CD4-positive, alpha-beta T cell treated with Interleukin-17A for 1 hour (primary cell): ENCODE data around the gene MAP3K15.

ENCODE experiments used
- DNase-seq: peaks from one replicate; pipeline ENCODE4 v3.0.0-alpha.2; 2020

Gene MAP3K15, protein sequence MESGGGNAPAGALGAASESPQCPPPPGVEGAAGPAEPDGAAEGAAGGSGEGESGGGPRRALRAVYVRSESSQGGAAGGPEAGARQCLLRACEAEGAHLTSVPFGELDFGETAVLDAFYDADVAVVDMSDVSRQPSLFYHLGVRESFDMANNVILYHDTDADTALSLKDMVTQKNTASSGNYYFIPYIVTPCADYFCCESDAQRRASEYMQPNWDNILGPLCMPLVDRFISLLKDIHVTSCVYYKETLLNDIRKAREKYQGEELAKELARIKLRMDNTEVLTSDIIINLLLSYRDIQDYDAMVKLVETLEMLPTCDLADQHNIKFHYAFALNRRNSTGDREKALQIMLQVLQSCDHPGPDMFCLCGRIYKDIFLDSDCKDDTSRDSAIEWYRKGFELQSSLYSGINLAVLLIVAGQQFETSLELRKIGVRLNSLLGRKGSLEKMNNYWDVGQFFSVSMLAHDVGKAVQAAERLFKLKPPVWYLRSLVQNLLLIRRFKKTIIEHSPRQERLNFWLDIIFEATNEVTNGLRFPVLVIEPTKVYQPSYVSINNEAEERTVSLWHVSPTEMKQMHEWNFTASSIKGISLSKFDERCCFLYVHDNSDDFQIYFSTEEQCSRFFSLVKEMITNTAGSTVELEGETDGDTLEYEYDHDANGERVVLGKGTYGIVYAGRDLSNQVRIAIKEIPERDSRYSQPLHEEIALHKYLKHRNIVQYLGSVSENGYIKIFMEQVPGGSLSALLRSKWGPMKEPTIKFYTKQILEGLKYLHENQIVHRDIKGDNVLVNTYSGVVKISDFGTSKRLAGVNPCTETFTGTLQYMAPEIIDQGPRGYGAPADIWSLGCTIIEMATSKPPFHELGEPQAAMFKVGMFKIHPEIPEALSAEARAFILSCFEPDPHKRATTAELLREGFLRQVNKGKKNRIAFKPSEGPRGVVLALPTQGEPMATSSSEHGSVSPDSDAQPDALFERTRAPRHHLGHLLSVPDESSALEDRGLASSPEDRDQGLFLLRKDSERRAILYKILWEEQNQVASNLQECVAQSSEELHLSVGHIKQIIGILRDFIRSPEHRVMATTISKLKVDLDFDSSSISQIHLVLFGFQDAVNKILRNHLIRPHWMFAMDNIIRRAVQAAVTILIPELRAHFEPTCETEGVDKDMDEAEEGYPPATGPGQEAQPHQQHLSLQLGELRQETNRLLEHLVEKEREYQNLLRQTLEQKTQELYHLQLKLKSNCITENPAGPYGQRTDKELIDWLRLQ (N-terminal part only)

DNA sequence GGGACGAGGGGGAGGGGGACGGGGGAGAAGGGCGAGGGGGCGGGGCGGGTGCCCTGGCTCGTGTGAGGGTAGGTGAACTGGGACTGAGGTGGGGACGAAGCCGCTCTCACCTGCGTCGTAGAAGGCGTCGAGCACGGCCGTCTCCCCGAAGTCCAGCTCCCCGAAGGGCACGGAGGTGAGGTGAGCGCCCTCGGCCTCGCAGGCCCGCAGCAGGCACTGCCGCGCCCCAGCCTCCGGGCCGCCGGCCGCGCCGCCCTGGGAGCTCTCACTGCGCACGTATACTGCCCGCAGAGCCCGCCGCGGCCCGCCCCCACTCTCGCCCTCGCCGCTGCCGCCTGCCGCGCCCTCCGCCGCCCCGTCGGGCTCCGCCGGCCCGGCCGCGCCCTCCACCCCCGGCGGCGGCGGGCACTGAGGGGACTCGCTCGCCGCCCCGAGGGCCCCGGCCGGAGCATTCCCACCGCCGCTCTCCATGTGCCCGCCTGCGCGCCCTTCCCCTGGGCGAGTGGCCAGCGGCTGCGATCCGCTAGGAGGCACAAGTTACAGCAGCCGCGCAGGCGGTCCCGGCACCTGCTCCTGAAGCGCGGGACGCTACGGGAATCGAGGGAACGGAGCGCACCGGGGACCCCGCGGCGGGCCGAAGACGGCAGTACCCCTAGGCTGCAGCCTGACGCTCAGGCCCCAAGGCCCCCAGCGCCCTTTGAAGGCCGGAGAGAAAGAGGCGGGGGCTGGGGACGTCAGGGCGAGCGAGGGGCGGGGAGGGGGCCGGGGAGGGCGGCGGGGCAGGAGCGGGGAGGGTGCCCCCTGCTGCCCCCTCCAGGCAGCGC, at the start of gene MAP3K15:
Gene MAP3K15 (minus strand): TSS at position 718 of the 824 bp plus-strand sequence. CDS start 247 bp downstream, at position 471.
- DNase-seq, result no peak

DNA sequence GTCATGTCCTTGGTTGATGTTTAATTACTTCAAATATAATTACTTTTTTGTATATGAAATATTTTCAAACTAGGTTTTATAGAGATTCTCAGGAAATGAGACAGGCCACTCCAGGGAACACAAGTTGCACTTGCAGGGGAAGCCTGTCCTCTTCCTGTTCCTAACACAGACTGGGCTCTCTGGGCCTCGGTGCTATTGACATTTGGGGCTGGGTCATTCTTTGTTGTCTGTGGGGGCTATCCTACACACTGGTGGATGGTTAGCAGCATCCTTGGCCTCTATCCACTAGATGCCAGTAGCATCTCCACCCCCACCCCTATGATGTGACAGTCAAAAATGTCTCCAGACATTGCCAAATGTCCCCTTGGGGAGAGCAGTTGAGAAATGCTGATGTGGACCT, 49.3 kb upstream of the MAP3K15 start:
- no peak for DNase-seq

DNA sequence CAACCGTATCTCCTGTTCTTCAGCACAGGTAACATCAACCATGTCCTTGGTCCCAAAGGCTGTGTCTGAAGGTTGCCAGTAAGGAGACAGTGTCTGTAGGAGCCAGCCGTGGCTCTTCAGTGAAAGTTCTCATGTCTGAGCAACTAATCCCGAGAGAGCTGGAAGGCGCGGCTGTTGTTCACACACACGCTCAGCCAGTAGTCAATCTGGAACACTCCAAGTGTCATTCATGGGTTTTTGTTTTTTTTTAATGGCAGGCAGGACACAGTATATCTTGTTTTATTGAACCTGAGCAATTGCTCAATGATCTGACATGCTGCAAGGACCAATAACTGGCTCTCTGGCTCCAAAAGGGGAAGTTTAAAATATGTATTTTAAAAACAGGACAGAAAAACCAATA, 48.4 kb upstream of the MAP3K15 start:
- no peak for DNase-seq

DNA sequence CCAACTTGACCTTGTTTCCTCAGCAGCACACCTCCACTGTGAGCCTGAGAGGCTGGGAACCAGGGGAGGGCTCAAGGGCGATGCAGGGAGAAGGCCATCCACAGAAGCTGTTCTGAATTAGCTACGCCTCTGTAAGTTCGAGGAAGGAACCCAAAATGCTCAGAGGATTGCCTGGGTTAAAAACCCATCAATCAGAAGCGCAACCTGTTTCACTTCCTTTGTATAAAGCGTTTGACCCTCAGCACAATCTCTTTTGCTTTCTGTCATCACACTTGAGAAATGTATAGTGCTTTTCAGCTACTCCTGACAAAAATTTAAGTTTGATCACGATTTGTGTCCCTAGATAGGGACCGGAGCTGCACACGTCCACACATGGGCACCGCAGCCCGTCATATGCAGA, 48.0 kb upstream of the MAP3K15 start:
- DNase-seq, result no peak

DNA sequence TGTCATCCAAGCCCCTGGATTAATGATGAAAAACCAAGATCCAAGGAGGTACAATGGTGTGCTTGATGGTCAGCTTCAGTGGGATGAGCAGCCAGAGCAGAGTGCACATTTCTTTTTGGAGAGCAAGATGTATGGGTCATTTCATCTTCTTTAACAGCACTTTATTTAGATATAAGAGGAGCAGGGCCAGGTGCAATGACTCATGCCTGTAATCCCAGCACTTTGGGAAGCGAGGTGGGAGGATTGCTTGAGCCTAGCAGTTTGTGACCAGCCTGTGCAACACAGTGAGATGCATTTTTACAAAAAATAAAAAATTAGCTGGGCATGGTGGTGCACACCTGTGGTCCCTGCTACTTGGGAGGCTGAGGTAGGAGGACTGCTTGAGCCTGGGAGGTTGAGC, 45.3 kb upstream of the MAP3K15 start:
- no peak for DNase-seq

DNA sequence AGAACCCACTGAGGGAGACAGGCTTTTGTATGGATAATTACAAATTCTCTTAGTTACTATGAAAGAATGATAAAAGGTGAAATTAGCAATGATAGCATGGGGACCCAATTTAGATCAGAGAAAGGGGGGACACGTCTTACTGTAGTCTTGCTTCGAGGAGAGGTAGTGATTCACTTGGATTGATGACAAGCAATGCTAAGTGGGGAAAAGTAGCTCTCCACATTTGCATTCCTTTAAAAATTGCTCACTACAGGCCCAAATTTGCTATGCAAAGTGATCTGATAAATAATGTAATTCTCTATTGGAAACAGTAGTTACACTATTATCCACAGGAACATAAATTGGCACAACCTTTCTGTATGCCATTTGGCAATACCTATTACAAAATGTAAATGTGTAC, 42.5 kb upstream of the MAP3K15 start:
- DNase-seq, result no peak

DNA sequence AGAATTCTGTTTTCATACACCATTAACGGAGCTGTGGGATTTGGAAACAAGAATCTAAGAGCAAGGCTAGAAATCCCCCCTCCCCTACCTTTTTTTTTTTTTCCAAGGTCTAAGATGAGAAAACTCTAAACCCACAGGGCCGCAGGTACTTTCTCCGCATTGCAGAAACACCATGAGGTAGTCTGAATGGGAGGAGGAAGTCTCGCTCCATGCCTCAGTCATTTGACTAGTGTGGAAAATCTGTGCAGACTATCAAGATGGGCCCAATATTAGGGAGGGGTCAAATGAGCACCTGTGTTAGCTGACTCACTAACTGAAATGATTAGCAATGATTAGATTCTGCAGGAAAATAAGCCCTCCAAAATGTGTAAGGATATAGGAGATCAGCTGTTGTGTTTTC, 40.9 kb upstream of the MAP3K15 start:
- DNase-seq, result no peak

DNA sequence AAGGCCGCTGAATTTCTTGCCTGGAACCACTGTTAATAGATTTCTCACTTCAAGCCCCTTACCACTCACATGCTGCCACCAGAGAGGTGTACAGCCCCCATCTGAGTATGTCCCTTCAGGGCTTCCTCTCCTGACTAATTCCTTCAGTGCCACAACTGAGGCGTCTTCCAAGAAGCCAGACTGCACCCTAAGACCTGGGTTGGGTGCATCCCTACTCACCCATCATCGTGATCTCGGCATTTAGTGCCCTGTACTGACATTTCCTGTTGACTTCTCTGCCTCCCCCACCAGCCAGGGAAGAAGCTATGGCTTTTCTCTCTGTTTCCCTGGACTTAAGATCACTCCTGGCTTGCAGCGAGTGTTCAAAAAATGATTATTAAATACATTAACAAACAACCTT, 40.4 kb upstream of the MAP3K15 start:
- DNase-seq, result no peak

DNA sequence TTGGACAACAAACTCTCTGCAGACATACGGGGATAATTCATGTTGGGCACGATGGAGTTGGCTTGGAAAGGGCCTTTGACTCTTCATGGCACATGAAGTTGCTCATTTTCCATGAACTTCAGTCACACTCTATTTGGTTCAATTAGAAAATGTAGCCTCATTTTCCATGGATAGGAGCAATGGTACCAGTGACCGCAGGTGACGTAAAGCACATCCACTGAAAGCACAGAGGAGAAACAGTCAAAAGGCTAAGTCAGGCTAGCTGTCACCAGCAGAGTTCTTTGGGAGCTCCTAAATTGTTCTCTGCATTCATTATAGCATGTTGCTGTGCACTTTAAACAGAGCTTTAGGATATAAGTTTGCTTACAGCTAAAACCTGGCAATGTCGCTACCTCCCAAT, 39.9 kb upstream of the MAP3K15 start:
- no peak for DNase-seq

DNA sequence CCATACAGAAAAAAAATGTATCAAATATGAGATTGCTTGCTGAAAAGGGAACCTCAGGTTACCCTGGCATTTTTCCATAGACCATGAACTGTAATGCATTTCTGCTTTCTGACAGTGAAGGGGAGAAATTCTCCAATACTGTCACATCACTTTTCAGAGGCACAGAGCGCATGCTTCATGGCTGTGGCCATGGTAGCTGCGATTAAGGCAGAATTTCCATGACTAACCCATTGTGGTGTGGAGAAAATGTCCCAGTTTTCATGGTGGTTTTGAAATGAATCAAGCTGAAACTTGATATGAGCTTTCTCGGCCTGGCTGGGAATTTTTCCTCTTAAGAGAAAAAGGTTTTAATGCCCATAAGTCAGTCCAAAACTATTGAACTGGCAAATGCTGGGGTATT, 39.5 kb upstream of the MAP3K15 start:
- no peak for DNase-seq

DNA sequence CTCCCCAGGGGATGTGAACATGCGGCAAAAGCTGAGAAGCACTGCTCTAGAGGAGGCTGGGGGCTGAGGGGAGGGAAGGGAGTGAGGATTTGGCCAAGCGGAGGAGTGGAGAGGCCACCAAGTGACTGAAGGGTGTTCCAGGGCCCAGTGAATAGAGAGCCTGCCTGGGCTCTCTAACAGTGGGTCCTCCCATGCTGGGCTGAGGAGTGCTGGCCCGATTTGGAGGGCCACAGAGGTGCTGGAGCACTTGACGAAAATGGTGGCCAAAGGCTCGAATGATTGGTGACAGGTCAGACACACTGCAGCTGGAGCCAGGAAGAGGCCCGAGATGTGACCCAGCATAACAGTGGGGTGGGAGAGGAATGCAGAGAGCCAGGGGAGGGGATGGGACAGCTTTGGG, 37.5 kb upstream of the MAP3K15 start:
- no peak for DNase-seq

DNA sequence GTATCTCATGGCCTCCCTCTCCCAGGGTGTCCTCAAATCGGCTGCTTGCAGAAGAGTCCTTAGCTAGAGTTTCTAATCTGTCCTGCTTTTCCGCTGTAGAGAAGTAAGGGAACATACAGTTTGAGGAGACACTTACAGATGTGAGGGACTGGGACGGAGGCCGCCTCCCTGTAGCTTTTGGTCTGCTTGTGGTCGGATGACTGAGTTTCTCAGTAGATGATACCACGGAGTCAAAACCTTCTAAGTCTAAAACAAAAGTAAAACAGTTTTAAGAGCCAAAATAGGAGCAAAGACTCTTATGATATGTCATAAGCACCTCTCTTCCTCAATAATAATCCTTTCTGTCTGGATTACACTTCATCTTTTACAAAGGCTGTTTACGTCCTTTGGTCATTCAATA, 34.5 kb upstream of the MAP3K15 start:
- DNase-seq, result no peak

DNA sequence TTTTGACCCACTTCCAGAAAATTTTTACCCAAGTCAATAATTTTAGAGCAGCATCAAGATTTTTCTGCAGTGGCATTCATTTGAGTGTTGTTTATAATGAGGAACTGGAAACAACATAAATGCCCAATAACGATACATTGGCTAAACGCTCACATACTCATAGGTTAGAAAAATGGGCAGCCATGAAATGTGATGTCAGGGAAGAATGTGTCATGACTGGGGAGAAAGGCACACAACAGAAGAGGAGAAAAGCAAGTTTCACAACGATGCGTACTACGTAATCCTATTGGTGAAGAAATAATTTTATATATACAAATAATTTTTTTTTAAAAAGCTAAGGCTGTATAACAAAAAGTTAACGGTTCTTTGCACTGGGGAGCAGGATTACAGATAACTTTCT, 33.6 kb upstream of the MAP3K15 start:
- no peak for DNase-seq

DNA sequence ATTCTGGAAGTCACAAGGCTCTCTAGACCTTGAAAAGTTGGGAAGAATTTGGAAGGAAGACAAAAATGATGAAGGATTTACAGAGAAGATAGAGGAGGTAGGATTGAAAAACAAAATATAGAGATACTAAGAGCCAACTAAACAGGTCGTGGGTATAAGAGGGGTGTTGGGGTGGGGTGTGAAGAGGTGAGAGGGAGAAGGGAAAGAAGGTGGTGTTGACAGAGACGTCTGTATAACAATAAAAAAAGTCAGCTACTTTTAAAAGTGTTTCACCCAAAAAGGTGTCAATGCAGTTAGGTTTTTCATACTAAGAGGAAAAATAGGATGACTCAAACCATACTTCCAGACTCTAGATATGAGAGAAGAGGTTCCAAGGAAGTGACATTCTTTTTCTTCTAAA, 33.0 kb upstream of the MAP3K15 start:
- DNase-seq, result no peak

DNA sequence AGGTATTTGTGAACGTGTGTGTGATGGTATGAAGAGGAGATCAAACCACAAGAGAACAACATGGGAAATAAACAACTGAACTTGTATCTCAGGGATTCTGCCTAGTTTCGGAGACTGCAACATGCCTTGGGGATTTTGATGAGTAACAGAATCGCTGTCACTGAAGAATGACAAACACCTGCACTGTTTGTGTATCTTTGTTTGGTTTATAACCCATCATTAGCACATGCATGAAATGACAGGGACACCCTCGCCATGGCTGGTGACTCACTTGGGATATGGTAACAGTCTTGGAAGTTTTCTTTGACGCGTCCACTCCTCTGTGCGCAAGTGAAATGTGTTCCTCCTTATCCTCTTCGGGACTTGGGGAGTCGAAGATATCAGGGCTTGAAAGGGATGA, 30.3 kb upstream of the MAP3K15 start:
- no peak for DNase-seq

DNA sequence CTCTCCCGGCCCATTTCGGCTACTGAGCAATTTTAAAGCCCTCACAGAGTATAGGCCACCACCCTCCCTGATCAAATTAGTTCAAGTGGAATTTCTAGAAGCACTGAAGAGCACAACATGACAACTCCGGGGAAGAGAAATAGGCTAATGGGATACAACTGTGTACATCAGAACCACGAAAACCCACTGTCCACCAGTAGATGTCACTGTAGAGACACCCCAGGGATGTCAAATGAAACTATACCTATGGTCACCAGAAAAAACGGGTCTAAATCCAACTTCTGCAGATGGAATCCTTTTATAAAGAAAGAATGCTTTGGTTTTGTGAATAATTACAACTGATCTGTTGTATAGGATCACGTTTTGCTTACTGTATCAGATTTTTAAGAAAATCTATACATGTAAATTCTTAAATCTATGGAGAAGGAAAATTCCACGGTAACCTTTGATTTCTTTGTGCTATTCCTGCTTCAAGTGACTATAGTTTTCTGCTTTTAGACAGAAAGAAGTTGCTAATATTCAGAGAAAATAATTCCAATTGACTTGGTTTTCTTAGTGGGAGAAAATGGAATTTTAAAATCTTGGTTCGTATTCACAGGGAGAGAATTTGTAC, 29.5 kb upstream of the MAP3K15 start:
- peak; percentile 59 for DNase-seq

DNA sequence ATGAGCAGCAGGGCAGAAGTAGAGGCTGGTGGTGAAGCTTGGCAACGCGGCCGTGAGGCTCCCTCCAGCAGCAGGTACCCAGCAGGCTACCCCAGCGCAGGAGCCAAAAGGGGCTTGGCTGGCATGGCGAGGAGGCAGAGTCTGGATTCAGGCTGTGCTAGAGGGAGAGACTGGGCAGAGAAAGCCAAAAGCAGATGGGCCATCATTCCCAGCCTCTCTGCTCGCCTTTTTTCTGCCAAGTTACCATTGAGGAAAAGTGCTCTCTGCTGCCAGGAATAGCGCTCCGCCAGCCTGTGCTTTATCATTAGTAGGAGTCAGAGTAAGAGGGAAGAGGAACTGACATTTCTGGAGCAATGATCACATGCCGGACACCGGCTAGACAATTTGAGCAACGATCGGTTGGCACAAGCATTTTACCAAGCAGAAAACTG, 28.7 kb upstream of the MAP3K15 start:
- no peak for DNase-seq

DNA sequence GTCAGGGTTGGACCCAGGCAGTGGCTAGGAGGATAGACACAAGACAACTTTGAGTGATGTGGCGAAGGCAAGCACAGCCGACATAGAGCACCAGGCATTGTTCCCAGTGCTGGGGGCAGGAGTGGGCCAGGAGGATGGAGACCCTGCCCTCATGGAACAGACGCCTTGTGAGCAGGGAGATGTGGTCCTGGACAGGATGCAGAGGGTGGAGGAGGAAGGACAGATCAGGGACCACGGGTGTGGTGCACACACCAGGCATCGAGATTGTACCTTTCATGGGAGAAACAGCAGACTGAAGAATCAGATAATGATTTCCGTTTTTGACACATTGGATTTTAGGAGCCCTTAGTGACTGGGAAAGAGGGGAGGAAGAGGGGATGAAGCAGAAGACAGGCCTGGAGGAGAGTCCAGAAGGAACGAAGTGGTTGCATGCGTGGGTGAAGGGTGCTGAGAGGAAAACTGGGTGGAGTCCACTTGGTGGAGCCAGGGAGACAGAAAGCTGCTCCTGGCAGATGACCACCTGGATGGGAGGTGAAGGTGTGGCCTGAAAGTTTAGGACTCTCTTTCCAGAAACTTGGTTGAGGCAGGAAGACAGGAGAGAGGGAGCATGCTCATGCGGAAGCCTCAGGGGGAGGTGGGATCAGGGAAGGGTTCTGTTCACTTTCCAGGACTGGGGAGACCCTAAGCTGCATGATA, 27.9 kb upstream of the MAP3K15 start:
- no peak for DNase-seq

DNA sequence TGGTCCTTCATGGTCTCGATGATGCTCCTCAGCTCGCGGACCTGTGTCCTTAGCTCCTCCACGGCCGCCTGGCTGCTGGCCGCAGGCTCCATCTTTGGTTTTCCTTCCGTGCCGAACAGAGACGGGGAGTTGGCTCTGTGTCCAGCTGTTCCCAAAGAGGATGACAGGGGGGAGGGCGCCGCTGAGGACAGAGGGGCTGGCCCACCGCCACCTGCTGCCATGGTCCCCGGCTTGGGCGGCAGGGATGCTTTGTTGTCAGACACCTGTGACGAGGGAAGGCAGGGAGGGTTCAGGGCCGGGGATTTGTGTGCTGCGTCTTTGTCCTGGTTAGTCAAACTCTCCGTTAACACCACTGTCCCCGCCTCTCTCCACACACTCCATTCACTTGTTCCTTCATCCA, 26.6 kb upstream of the MAP3K15 start:
- no peak for DNase-seq

DNA sequence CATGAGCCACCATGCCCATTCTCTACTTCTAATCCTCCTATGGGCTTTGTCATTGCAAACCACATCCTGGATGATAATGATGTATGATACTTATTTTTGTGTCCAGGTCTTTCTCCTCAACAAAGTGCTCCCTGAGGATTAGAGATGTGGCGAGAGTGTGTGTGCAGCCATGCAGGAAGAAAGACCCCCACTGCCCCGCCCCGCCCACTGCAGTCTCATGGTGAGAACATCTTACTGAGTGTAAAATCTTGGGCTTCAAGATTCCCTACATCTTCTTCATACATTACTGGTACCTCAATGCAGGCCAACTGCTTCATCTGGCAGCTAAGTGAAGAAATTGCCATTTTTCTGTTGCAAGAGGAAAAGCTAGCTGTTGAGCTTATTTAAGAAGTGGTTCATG, 25.9 kb upstream of the MAP3K15 start:
- no peak for DNase-seq

DNA sequence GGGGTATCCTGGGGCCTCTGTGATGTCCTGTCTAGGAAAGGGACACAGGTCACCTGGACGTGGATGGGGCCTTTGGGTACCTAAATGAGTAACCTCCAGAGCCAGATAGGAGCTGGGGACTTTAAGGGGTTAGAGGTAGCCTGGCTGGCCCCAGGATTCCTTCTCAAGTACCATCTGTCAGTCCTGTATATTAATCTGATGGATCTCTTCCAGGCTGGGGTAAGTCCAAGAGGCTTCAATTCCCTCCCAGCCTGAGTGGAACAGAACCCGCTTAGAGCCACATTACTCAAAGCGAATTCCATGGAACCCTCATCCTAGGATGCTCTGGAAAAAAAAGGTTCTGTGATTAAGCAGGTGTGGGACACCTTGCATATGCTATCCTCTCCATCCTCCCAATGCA, 24.8 kb upstream of the MAP3K15 start:
- no peak for DNase-seq
